Suprapubic skin (tissue), 4 donors: ENCODE data around the gene ADGRG1.

Source experiments
- CTCF ChIP-seq, 2 donors: fragments of 200-600 bp in 1 of 2; fragments of 450-650 bp in 1 of 2; sonication (generic) in 1 of 2; IDR thresholded peaks; one replicate each; pipeline ENCODE4 v1.5.1; 2016 to 2019; ENCODE audit warnings: antibody characterized with exemption in 2 of 2, mild to moderate bottlenecking in 1 of 2, moderate library complexity in 1 of 2
- POLR2A ChIP-seq, 2 donors: fragments of 450-650 bp; IDR thresholded peaks; one replicate each; pipeline ENCODE4 v1.6.1; 2017; ENCODE audit warnings: antibody characterized with exemption in 2 of 2, mild to moderate bottlenecking in 2 of 2, moderate library complexity in 2 of 2
- POLR2AphosphoS5 ChIP-seq, 3 donors: sonication (generic); formaldehyde crosslinking; IDR thresholded peaks; one replicate each; pipeline ENCODE4 v1.6.1; 2017; ENCODE audit warnings: antibody characterized with exemption in 3 of 3

DNA sequence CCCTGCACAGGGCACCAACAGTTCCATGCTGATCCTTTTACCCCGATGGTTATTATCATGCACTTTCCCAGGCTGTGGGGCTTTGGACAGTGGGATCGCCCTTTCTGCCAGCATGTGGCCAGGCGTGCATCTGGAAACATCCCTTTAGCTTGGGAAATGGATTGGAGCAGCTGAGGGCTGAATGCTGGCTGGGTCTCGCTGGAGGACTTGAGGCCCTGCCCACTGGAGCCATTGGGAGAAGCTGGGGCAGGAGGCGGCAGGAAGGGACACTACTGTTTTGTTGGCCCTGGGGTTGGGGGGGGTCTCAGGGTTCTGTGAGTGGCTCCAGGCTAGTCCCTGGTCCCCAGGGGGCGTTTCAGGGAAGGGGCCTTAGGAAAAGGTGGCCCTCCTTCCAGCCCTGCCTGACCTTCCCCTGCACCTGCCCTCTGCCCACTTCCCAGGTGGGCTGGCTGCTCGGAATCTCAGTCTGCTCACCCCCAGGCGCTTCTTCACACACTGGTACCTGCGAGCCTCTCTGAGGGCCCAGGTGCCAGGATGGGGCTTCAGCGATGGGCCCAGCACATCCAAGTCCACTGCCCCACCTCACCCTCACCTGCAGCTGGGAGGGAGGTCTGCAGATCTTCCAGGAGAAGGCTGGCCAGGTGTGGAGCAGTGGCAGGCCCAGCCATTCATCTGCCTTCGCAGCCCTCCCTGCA, 38.1 kb downstream of the ADGRG1 start:
- no peak for TF ChIP-seq CTCF (IDR thresholded peaks at IDR 0.05)
- no peak for TF ChIP-seq POLR2AphosphoS5 (IDR thresholded peaks at IDR 0.05)
- TF ChIP-seq POLR2A (IDR thresholded peaks at IDR 0.05), result no peak
